Choroid plexus epithelial cell (primary cell): Measurements from ENCODE around the gene KCNK1.

Experiments
- DNase-seq: peaks from one replicate; pipeline ENCODE4 v3.0.0-alpha.2; 2010; ENCODE audit warnings: low read depth
- H3K4me3 ChIP-seq: 2 replicates; pipeline ENCODE4 v1.5.1; 2011; ENCODE audit warnings: low read depth, mild to moderate bottlenecking, control low read depth, low read length, moderate library complexity
- TF ChIP-seq, protein P1 (sequence below): conservative IDR thresholded peaks from 2 replicates; pipeline ENCODE4 v1.5.1; 2011; ENCODE audit warnings: low read depth, mild to moderate bottlenecking, control low read depth, inconsistent platforms, low read length, moderate library complexity

The KCNK1 gene

DNA sequence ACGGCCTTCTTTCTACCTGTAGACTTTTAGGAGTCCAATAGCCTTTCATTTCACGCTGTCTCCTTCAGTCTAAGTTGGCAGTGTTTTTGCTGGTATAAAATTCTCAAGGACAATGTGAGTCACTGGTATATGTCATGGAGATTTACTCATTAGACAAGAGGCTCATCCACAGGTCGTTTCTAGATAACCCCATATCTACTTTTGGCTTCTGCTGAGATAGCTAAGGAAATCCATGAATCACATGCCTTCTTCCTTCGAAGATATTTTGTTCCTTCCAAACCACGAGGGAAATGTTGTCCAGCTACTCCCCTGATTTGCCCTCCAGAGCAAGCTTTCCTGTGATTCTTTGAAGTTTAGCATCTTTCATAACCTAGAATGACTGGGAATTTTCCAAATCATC, 38.5 kb upstream of the KCNK1 start:
- TF ChIP-seq, protein P1, sequence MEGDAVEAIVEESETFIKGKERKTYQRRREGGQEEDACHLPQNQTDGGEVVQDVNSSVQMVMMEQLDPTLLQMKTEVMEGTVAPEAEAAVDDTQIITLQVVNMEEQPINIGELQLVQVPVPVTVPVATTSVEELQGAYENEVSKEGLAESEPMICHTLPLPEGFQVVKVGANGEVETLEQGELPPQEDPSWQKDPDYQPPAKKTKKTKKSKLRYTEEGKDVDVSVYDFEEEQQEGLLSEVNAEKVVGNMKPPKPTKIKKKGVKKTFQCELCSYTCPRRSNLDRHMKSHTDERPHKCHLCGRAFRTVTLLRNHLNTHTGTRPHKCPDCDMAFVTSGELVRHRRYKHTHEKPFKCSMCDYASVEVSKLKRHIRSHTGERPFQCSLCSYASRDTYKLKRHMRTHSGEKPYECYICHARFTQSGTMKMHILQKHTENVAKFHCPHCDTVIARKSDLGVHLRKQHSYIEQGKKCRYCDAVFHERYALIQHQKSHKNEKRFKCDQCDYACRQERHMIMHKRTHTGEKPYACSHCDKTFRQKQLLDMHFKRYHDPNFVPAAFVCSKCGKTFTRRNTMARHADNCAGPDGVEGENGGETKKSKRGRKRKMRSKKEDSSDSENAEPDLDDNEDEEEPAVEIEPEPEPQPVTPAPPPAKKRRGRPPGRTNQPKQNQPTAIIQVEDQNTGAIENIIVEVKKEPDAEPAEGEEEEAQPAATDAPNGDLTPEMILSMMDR, result no peak
- no peak overlapping the region for H3K4me3 ChIP-seq
- DNase-seq, result no peak

DNA sequence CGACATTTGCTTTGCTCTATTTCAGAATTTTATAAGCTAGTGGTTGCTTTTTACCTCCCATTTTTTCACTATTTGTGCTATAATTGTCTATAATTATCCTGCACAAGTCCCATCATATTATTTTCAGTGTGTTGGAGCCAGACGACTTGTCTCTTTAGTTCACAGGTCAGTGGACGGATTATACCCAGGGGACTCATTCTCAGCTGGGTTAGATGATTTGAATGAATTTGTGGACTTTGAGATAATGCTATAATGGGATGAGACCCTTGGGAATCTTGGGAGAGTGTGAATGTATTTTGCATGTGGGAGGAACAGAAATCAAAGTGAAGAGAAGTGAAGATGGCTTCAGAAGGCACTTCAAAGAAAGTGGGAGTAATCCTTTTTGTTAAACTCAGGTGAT, 31.5 kb upstream of the KCNK1 start:
- TF ChIP-seq, protein P1, result no peak

GRCh38 chr1:233584376-233584775, 29.5 kb upstream of the KCNK1 start:
- TF ChIP-seq, protein P1, result no peak
- H3K4me3 ChIP-seq, result no peak overlapping the region
- DNase-seq, result no peak

More for the DNA sequence above, 31.5 kb upstream of the KCNK1 start:
- no peak overlapping the region for H3K4me3 ChIP-seq
- DNase-seq, result no peak

DNA sequence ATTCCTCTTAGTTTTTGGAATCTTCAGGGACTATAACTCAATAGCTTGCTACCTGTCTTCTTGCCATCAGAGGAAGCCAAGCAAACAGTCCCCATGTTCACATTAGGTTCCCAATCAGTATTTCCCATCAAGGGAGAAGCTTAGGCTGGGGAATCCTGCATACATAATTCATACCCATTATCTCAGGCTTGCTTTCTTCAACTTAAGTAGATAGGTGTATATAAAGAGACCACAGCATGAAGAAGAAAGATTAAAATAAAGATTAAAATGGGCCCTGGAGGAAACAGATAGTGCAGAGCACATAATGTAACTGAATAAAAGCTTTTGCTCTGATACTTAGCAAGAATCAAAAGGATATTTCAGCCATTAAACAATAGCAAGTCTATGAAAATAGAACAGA, 29.0 kb upstream of the KCNK1 start:
- no peak for DNase-seq
- H3K4me3 ChIP-seq, result no peak overlapping the region
- TF ChIP-seq, protein P1, result no peak

DNA sequence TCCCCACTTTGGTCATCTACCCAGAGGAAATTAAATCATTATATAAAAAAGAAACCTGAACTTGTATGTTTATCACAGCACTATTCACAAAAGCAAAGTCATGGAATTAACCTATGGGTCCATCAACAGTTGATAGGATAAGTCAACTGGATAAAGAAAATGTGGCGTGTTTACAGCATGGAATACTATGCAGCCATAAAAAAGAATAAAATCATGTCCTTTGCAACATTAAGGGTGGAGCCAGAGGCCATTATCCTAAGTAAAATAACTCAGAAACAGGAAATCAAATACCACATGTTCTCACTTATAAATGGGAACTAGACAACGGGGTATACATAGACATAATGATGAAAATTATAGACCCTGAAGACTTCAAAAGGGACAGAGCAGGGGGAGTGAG, 27.6 kb upstream of the KCNK1 start:
- H3K4me3 ChIP-seq, result no peak overlapping the region
- no peak for DNase-seq
- TF ChIP-seq, protein P1, result no peak

DNA sequence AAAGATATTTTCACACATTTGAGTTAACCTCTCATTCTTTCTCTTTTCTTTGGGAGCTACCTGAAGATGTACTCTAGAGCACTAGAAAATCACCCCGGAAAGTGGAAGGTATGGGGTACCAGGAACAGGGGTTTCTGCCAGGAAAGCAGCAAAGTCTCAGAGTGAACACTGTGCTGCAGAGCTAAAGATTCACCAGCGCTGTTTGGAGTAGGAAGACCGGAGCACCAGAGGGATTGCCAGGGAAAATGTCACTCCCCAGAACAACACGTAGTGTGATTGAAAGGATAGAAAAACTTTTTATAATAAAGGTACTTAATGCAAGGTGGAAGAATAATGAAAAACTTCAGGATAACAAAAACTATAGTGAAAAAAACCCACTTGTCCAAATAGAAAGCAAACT, 26.7 kb upstream of the KCNK1 start:
- H3K4me3 ChIP-seq, result no peak overlapping the region
- TF ChIP-seq, protein P1, result no peak
- DNase-seq, result no peak

GRCh38 chr1:233587958-233588799, 25.7 kb upstream of the KCNK1 start:
- H3K4me3 ChIP-seq, result no peak overlapping the region
- TF ChIP-seq, protein P1, result no peak
- no peak for DNase-seq
